Right kidney (tissue), 1 donor: ENCODE measurements around the gene EEFSEC.

Experiments
- DNase-seq: peaks from one replicate; pipeline ENCODE4 v3.0.0-alpha.2; 2016

Gene EEFSEC

GRCh38 chr3:128217702-128218547 lies 64.6 kb downstream of the EEFSEC start:
- no peak for DNase-seq

- no peak for DNase-seq
These were observed 65.4 kb downstream of the EEFSEC start for GRCh38 chr3:128218548-128219257.

GRCh38 chr3:128221328-128221727 lies 68.0 kb downstream of the EEFSEC start:
- DNase-seq: no peak

- no peak for DNase-seq
These were observed 69.6 kb downstream of the EEFSEC start for GRCh38 chr3:128222796-128223385.

GRCh38 chr3:128226186-128226725 lies 73.0 kb downstream of the EEFSEC start:
- DNase-seq: no peak

DNA sequence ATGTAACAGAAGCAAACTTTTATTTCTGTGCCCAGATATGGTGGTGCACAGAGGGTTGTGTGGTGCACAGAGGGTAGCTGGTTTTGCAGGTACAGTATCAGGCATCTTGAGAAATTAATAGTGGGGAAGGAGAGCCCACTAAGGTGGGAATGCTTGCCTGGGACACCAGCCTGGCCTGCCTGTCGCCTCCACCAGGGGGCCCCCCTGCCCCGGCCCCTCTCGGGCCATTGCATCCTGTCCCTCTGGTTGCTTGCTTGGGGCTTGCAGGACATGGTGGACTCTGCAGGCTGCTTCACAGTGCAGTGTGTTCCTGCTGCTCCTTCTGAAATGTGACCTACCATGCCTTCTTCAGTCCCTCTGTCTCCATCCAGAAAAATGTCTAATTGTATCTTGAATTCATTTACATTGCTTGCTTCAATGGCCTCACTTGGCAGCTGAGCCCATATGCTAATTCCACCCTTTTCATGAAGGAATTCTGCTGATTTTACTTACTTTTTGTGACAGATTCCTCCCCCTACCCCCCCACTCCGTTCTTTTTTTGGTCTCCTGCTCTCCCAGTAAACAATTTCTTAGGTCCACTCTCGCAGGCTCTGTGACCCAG lies 73.6 kb downstream of the EEFSEC start:
- no peak for DNase-seq

- DNase-seq: no peak
These were observed 74.2 kb downstream of the EEFSEC start for GRCh38 chr3:128227507-128227906.

DNA sequence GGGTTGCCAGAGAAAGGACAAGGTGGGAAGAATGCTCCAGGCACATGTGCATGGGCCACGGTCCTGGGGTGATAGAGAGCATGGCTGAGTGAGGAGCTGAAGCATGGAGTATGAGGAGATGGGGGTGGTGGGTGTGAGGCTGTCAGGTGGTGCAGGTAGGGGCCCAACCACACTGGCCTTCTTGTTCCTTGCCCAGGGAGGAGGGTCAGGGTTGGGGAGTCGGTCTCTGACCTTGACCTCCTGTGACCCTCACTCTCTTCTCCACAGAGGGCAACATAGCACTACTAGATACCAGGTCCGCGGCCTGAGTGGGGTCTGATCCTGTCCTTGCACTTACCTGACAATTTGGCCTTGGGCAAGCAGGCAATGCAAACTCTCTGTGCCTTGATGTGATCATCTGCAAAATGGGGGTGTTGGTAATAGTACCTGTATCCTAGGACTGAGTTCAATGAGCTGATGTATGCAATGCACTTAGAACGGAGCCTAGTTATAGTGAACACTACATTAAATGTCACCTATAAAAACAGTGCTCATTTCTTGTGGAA lies 75.2 kb downstream of the EEFSEC start:
- no peak for DNase-seq

GRCh38 chr3:128229106-128229857 lies 76.0 kb downstream of the EEFSEC start:
- no peak for DNase-seq

DNA sequence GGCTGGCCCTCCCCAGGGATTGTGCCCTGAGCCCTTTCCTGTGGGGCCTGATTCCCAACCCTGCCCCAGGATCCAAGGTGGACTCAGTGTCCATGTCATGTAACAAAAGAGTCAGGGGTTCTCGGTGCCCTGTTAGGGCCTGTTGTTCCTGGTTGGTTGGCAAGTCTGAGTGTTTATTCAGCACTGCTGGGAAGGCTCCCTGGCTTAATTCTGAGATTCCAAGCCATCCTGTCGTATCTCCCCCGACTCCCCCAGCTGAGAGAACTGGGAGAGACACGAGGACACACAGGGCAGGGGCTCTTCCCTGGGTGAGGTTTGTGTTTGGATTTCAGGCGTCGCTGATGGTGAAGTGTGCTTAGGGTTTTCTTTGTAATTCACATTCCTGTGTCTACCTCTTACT lies 78.3 kb downstream of the EEFSEC start:
- no peak for DNase-seq

DNA sequence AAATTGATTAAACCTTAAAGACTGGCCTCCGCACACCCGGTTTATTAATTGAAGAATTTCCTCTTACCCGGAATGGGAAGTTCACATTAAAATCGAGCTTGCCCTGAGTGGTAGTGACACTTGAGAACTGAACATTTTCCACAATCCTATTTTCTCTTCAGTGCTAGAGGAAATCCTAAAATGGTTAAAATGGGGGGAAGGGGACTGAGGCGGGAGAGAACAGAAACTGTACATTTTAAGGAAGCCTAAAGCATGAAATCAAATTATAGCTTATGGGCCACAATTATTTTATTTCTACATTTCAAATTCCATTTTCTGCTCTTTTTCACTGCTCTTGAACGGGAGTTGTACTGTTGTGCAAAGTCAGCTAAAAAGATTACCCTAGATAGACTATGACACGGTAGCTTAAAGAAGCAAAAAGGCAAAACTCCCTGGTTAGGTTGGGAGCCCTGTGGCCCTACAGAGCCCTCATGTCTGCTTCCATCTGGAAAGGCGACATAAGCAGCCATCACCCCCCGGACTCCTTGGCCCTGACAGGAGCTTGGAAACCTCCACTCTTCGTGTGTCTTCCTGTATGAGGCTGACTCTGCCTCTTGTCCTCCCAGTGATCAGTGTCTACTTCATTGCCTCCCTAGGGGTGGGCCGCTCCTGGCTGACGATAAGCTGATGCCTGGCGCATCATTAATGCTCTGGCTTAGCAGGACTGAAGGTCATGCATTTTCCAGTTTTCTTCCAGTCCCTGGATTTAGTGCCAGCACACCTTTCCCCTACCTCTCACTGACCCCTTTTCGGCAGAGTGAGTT lies 79.3 kb downstream of the EEFSEC start:
- DNase-seq: no peak

DNA sequence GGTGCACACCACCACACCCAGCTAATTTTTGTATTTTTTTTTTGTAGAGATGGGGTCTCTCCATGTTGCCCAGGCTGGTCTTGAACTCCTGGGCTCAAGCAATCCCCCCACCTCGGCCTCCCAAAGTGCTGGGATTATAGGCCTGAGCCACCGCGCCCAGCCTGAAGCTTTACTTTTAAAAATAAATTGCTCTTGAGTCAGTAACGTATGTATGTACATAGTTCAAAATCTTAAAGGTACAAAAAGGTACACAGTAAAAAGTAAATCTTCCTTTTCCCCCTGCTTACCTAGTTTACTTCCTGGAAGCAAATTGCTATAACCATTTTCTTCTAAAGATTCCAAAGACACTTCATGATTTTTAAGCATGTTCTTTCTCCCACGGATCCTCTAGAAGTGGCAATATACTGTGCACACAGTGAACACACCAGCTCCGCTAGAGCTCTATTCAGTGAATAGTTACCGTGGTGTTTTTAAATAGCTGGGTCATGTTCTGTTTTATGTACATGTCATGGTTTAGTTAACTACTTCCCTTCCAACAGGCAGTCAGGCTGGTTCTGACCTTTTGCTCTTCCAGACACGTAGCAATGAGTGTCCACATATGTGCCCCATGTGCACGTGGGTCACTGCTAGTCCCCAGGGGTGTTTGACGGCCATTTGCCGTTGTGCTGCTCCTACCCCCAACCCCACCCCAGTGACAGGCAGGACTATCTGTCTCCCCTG lies 82.1 kb downstream of the EEFSEC start:
- no peak for DNase-seq

DNA sequence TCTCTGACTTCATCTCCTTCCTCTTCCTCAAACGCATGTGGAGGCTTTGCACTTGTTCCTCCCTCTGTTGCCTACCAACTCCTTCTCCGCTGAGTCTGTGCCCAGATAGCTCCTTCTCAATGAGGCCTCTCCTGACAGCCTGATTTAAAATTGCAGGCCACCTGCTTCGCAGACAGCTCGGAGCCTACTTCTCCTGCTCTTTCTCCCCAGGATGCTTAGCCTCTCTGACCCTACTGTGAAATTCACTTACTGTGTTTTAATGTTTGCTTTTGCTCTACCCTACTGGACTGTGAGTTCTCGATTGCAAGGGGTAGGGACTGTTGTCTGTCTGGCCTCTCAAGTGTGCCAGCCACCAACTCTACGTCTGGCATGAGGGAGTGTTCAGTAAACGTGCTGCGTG lies 83.4 kb downstream of the EEFSEC start:
- no peak for DNase-seq

GRCh38 chr3:128237348-128238183 lies 84.3 kb downstream of the EEFSEC start:
- DNase-seq: no peak

DNA sequence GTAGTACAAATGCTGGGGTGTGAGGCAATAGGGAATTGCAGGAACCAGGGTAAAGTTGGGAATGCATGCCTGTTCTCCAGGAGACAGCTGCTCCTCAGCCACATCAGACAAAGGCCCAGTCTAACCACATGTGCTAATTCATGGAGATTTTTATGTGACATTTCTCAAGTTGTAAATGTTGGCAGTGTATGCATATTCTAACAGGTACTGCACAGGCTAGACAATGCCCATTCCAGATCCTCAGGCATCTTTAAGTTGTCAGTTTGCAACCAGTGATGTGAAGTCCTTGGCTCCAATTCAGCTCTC lies 84.9 kb downstream of the EEFSEC start:
- DNase-seq: no peak

DNA sequence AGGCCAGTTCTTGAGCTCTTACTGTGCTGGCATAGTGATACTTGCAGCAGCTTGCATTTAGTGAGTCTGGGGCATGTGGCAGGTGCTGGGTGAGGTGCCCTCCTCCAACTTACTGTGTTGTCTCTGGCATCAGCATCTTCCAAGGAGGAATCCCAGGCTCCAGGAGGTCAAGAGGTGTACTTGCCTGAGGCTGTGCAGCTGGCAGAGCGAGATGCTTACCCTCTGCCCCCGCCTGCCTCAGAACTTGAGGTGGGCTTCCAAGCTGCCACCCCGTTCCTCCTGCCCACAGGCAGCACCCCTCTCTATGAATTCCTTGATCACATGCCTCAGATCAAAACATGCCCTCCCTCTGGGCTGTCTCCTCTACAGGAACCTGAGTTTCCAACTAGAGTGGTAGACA lies 86.0 kb downstream of the EEFSEC start:
- DNase-seq: no peak

- DNase-seq: no peak
These were observed 87.0 kb downstream of the EEFSEC start for GRCh38 chr3:128240232-128240631.

GRCh38 chr3:128241741-128242140 lies 88.5 kb downstream of the EEFSEC start:
- DNase-seq: no peak
